Peyer's patch (tissue), 4 donors: ENCODE data around the gene ANKLE2.

Experiments
- CTCF ChIP-seq, 6 experiments: fragments of 450-650 bp in 4 of 6; fragments of 200-600 bp in 2 of 6; sonication (generic) in 1 of 6; IDR thresholded peaks; one replicate each; pipeline ENCODE4 v1.5.1; 2017 to 2019; ENCODE audit warnings: antibody characterized with exemption in 6 of 6, mild to moderate bottlenecking in 3 of 6, moderate library complexity in 1 of 6
- POLR2A ChIP-seq, 2 donors: fragments of 450-650 bp; IDR thresholded peaks; one replicate each; pipeline ENCODE4 v1.5.1; 2017; ENCODE audit warnings: antibody characterized with exemption in 2 of 2, mild to moderate bottlenecking in 2 of 2, moderate library complexity in 2 of 2

GRCh38 chr12:132717011-132717410 lies 44.6 kb downstream of the ANKLE2 start:
- no peak for TF ChIP-seq POLR2A (IDR thresholded peaks at IDR 0.05)
- no peak for TF ChIP-seq CTCF (IDR thresholded peaks at IDR 0.05)
